GM12891 (cell line): ENCODE results near the gene TMEM214.

Experiments
- POLR2A ChIP-seq: IDR thresholded peaks from 2 replicates; pipeline ENCODE4 v1.6.1; 2011; ENCODE audit warnings: low read depth, low read length, control low read depth
- POLR2AphosphoS5 ChIP-seq: IDR thresholded peaks from 2 replicates; pipeline ENCODE4 v1.6.1; 2011; ENCODE audit warnings: low read depth, low read length, control low read depth

DNA sequence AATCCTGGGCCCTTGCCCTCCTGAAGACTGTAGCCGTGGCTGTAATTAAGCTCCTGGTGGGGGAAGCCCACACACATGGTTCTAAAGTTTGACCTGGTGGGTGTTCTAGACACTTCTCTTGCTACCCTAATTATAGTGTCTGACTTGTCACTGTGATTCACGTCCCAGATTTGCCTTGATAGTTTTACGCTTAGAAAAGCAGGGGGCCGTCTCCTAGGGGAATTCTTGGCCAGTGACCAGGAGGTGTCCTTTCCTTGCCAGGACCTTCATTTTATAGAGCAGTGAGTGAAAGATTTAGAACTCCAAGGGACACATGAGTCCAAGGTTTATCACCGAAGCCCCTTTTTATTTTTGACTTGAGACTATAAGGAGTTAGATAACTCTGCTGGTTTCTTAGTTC is 9.0 kb downstream of the TMEM214 start:
- no peak for TF ChIP-seq POLR2AphosphoS5
- TF ChIP-seq POLR2A, result no peak
